Measurements from ENCODE around the gene TTYH3.

Gene TTYH3

GRCh38 chr7:2651336-2651735 is 19.6 kb downstream of the TTYH3 start:
- TF ChIP-seq CTCF (IDR thresholded peaks at IDR 0.05; ENCODE audit: control insufficient read depth, extremely low read depth, insufficient read depth): no peak
- DNase-seq (ENCODE audit: low read depth): no peak

GRCh38 chr7:2651847-2652735 is 20.3 kb downstream of the TTYH3 start:
- no peak for TF ChIP-seq CTCF (IDR thresholded peaks at IDR 0.05; ENCODE audit: control insufficient read depth, extremely low read depth, insufficient read depth)
- DNase-seq (ENCODE audit: low read depth): no peak
- no peak overlapping the region for H3K4me3 ChIP-seq (ENCODE audit: low read depth, low read length)

More at GRCh38 chr7:2651336-2651735, 19.6 kb downstream of the TTYH3 start:
- H3K4me3 ChIP-seq (ENCODE audit: low read depth, low read length): no peak overlapping the region

GRCh38 chr7:2652736-2653060 is 20.9 kb downstream of the TTYH3 start:
- no peak overlapping the region for H3K4me3 ChIP-seq (ENCODE audit: low read depth, low read length)
- no peak for TF ChIP-seq CTCF (IDR thresholded peaks at IDR 0.05; ENCODE audit: control insufficient read depth, extremely low read depth, insufficient read depth)
- DNase-seq (ENCODE audit: low read depth): no peak

GRCh38 chr7:2654059-2654458 is 22.3 kb downstream of the TTYH3 start:
- H3K4me3 ChIP-seq (ENCODE audit: low read depth, low read length): no peak overlapping the region
- no peak for DNase-seq (ENCODE audit: low read depth)
- TF ChIP-seq CTCF (IDR thresholded peaks at IDR 0.05; ENCODE audit: control insufficient read depth, extremely low read depth, insufficient read depth): no peak

- no peak for DNase-seq (ENCODE audit: low read depth)
- H3K4me3 ChIP-seq (ENCODE audit: low read depth, low read length): no peak overlapping the region
- TF ChIP-seq CTCF (IDR thresholded peaks at IDR 0.05; ENCODE audit: control insufficient read depth, extremely low read depth, insufficient read depth): no peak
These were observed 24.3 kb downstream of the TTYH3 start for GRCh38 chr7:2655870-2656614.

GRCh38 chr7:2657208-2657607 is 25.4 kb downstream of the TTYH3 start:
- DNase-seq (ENCODE audit: low read depth): no peak
- no peak for TF ChIP-seq CTCF (IDR thresholded peaks at IDR 0.05; ENCODE audit: control insufficient read depth, extremely low read depth, insufficient read depth)
- H3K4me3 ChIP-seq (ENCODE audit: low read depth, low read length): no peak overlapping the region
